Neural progenitor cell (in vitro differentiated cells): ENCODE results near the gene CLEC1A.

Experiments used
- CTCF ChIP-seq: fragments of 200-600 bp; sonication (generic); IDR thresholded peaks from 2 replicates; pipeline ENCODE4 v1.5.1; 2017; ENCODE audit warnings: antibody characterized with exemption, mild to moderate bottlenecking
- EZH2 ChIP-seq: fragments of 200-600 bp; sonication (generic); IDR thresholded peaks from 2 replicates; pipeline ENCODE4 v1.6.1; 2017; ENCODE audit warnings: antibody characterized with exemption, mild to moderate bottlenecking, moderate library complexity

GRCh38 chr12:10111451-10111850, 12.7 kb upstream of the CLEC1A start:
- TF ChIP-seq EZH2: no peak
- TF ChIP-seq CTCF: no peak
